UCSD-AML1 (cell line): ENCODE measurements around the gene KMT2C.
"Not testable (repeated sequence)": the region's sequence is repeated elsewhere in the genome, so short reads cannot be mapped to it uniquely, and the experiment has no call there.

Experiments
- DNase-seq: peaks from one replicate; lab custom pipeline; 2025; ENCODE audit not compliant: unreplicated experiment; lab: John Stamatoyannopoulos, UW

Gene KMT2C

DNA sequence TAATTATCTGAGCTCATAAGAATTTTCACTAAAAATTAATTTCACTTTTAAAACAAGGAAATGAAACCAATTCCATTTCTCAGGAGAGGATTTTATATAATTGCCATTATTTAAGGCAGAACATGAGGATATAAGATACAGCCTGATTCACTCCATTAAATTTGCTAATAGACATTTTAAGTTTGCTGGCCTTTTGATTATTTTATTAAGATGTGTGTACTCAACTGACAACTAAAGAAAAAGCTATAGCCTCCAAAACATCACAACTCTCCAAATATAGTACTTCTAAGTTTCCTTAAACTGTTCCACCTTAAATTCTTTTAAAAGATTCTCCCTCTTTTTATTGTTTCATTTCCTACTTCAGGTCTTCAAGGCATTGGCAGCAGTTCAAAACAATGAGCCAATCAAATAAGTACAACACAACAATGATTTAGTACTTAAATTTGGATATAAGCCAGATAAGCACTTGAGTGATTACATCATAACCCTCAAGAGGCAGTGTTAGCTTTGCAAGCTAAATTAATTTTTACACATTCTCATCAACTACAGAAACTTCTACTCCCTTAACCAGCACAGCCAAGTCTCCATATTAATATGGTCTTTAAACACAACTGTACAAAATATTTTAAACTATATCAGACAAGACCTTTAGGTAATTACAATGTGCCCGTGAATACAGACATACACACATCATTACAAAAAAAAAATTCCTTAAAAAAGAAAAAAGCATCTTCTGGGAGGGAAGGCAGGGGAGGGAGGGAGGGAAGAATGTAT is 121.8 kb downstream of the KMT2C start:
- DNase-seq, result no peak

- no peak for DNase-seq
These were observed 122.6 kb downstream of the KMT2C start for GRCh38 chr7:152313217-152313616.

DNA sequence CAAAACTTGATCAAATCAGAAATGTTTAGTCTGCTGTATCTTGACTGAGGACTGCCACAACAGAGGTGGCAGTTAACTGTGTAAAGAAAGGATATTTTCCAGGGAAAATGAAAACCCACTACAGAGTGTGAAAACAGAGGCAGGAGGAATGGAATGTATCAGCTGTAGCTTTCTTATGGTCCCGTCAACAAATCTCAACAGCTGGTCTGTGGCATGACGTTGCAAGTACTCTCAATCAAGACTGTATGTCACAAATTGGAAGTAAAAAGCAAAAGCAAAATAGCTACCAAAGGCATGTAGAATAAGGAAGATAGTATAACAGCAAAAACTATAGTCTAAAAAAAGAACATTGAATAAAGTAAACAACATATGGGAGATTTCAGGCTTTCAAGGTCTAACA is 123.5 kb downstream of the KMT2C start:
- DNase-seq, result no peak

- DNase-seq, result no peak
These were observed 127.9 kb downstream of the KMT2C start for GRCh38 chr7:152307902-152308301.

DNA sequence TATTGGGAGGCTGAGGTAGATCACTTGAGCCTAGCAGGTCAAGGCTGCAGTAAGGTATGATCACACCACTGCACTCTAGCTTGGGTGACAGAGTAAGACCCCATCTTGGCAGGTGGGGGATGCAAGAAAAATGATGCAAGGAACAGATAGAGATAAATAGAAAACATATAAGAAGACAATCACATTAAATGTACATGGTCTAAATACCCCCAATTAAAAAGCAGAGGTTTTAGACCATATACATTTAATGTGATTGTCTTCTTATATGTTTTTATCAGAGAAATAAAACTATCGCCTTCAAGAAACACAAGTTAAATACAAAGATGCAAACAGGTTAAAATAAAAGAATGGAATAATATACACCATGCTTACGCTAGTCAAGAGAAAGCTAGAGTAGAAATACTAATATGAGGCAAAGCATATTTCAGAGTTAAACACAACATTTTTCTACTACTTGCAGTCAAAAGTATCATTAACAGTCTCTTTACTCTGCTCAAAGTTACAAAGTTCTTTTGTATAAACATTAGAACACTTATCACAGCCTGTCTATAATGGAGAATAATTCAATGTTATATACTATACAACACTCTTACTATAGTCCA is 136.2 kb downstream of the KMT2C start:
- not testable (repeated sequence) for DNase-seq

DNA sequence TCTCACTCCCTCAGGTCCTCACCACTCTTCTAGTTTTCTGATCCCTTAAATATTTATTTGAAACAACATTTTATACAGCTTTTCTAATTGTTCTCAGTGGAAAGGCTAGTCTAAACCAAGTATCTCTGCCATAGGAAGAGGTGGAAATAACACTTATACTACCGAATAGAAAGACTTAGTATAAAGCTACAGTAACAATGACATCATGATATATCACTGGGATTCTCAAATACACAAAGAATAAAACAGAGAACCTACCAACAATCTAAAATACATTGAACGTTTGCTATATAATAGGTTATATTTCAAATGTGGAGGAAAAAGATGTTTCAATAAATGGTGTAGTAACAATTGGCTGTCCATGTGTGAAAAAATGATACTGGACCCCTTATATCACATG is 142.9 kb downstream of the KMT2C start:
- no peak for DNase-seq

DNA sequence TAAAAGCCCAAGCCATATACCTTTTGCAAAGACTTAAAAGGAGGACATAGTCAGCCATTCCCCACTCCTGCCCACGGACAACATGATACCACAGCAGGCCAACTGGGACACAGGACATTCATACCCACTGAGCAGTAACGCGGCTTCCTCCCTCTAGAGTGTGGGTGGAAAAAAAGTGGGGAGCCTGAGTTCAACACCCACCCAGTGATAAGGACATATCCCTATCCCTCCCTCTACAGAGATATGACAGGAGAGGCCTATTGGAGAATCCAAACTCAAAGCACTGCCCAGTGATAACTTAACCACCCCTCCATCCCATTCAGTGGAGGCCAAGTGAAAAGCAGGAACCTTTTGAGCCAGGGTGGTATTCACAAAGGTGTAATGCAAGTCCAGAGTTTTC is 148.8 kb downstream of the KMT2C start:
- not testable (repeated sequence) for DNase-seq

- not testable (repeated sequence) for DNase-seq
These were observed 149.6 kb downstream of the KMT2C start for GRCh38 chr7:152286219-152286618.

GRCh38 chr7:152284998-152285397 is 150.8 kb downstream of the KMT2C start:
- not testable (repeated sequence) for DNase-seq

- DNase-seq, result not testable (repeated sequence)
These were observed 158.1 kb downstream of the KMT2C start for GRCh38 chr7:152277687-152278086.

DNA sequence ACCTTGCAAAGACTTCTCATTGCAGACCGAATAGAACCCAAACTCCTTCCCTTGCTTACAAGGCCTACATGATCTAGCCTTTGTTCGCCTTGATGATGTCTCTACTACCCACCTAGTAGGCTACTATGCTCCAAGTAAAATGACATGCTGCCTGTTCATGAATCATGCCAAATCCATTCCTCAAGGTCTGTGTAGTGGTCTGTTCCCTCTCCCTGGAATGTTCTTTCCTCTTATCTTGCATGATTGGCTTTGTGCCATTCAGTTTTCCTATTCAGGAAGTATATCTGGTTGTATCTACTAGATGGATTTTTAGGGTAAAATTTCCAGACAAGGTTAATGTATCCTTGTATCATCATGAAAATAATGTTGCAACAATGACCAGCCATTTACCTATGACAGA is 165.4 kb downstream of the KMT2C start:
- not testable (repeated sequence) for DNase-seq

DNA sequence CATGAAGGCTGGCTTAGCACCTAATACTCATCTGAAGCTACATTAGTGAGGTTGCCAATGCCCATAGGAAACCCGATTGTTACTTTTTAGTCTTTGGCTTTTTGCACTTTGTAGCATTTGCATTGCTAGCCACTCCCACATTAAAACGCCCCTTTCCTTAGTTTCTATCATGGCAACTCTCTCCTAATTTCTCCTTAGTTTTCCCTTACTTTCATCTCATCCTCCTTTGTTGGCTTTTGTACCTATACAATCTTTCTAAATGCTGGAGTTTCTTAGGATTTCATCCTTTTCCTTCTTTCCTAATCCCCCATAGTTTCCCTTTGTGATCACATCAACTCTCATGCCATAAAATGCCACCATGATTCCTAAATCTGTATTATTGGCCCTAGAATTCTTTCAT is 168.9 kb downstream of the KMT2C start:
- DNase-seq, result not testable (repeated sequence)

DNA sequence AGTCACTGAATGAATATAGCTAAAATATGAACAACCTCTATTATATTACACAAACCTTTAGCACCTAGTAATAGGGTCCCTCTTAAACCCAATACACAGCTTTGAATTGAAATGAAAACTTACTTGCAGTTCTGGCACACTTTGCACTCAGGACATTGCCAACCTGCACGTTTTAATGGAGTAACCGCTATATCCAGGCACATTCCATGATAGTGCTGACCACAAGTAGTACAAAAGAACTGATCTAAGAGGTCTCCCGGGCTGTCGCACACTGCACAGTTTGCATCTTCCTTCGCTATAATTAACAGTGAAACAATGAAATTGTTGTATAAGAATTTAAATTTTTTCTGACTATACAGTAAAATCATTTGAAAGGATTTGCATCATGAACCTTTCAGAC is 170.9 kb downstream of the KMT2C start:
- not testable (repeated sequence) for DNase-seq

GRCh38 chr7:152262146-152262545 is 173.7 kb downstream of the KMT2C start:
- not testable (repeated sequence) for DNase-seq

GRCh38 chr7:152259645-152260044 is 176.2 kb downstream of the KMT2C start:
- DNase-seq, result not testable (repeated sequence)

- DNase-seq, result not testable (repeated sequence)
These were observed 188.0 kb downstream of the KMT2C start for GRCh38 chr7:152247851-152248250.

- not testable (repeated sequence) for DNase-seq
These were observed 190.4 kb downstream of the KMT2C start for GRCh38 chr7:152245417-152245816.

- not testable (repeated sequence) for DNase-seq
These were observed 192.3 kb downstream of the KMT2C start for GRCh38 chr7:152243464-152243863.

GRCh38 chr7:152241301-152241700 is 194.5 kb downstream of the KMT2C start:
- not testable (repeated sequence) for DNase-seq

- not testable (repeated sequence) for DNase-seq
These were observed 199.5 kb downstream of the KMT2C start for GRCh38 chr7:152236306-152236705.

- DNase-seq, result not testable (repeated sequence)
These were observed 201.4 kb downstream of the KMT2C start for GRCh38 chr7:152234421-152234820.

DNA sequence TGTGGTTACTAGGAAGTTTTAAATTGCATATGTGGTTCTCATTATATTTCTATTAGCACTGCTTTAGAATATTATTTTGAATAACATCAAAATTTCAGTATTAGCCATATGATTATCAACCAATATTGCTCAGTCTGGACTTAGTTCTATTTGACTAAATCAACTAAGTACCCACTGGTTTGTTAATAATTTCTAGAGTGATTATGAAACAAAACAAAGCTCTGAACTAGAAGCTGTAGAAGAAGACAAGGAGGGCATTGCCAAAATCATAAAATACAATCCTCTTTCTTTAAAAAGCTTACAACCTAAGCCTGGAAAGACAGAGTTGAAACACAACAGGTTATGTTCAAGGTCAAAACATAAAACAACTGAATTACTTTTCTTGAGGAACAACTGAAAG is 204.7 kb downstream of the KMT2C start:
- no peak for DNase-seq
